T-helper 1 cell (primary cell): Measurements from ENCODE around the gene BRINP2.
A peak's percentile ranks its signal among the peaks of the same experiment; 100 is the strongest.

Source experiments
- DNase-seq, 5 donors: peaks; one replicate each; pipeline ENCODE4 v3.0.0-alpha.2; 2012 to 2020

BRINP2 gene

DNA sequence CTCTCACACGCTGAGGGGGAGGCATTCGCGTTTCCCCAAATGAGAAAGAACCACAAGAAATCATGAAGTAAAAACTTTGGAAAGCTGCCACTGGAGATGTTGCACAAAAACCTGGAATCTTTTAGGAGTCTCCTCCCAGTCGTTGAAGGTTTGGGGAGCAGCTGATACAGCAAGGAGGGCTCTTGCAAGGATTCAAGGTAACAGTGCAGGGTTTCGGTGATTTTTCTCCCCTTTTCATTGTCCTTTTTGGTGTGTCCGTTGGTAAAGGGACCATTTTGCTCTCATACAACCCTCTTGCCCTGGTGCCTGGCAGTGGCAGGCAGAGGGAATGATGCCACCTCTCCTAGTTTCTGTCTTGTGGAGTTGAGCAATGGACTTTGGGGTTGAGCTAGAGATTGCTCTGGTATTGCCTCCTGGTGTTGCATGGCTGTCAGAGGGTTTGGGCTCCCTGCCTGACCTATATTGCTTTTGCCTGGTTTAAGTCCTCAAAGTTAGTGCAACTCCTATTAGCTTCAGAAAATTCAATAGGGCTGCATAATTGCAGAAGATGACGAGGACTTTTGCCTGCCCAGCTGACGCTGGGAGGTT, 872 bp downstream of the BRINP2 start:
- no peak for DNase-seq

DNA sequence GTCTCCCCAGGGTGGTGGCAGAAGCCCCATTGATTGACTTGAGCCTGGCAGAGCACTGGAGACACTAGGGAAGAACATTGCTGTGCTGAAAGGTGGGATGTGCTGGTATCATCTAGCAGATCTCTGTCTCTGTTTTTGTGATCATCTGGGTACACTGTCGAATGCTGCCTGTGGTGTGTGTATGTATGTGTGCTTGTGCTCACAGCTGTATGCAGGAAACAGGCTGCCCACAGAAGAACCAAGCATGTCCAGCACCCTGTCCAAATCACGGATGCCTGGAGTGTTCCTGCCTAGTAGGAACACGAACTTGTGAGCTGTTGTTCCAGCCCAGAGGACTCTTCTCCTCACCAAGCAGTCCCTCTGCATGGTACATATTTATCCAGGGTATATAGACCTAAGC, 1.5 kb downstream of the BRINP2 start:
- DNase-seq, result no peak

GRCh38 chr1:177172866-177173265, 2.1 kb downstream of the BRINP2 start:
- DNase-seq, result no peak

DNA sequence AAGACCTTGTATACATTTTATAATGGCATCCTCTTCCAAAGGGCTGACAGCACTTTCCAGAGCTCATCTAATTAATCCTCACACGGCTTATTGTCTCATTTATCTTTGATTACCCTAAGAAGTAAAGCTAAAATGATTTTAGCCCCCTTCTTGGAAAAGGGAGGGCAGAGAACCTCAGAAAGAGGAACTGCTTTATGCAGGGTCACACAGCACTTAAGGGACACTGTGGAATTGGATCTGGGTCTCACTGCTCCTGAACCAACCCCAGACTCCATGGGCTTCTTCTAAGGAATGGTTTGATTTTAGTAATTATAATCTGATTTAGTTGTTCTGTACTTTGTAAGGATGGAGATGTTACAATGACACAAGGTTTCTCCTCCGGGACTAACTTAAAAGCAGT, 3.2 kb downstream of the BRINP2 start:
- DNase-seq, result no peak

GRCh38 chr1:177174921-177175634, 4.3 kb downstream of the BRINP2 start:
- no peak for DNase-seq

GRCh38 chr1:177181280-177181630, 10.5 kb downstream of the BRINP2 start:
- no peak for DNase-seq

DNA sequence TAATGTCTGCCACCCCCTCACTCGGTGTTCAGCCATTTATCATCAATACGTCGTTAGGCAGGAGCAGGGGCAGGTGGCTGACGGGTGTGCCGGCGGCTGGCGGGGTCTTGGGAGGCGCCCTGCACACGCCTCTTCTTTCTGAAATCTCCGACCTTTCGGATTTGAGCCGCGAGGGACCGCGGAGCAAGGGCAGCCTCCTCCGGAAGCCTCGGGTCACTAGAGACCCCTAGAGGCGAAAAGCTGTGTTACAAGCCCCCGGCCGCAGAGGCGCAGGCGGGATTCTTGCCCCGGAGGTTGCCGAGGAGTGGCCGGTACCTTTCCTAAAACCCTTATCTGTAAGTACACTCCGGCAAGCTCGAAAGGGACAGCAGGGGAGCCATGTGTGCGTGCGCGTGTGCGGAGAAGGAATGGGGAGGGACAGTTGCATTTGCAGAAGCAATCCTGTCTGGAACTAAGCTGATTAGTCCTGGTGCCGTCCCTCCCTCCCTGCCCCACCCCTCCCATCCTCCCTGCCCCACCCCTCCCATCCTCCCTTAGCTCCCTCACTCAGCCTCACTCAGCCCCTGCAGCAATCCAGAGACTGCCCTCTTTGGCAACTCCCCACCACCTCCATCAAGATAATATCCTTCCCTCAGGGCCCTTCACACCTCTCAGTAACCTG, 11.0 kb downstream of the BRINP2 start:
- peak in 1 of 5 donors; percentile 18 for DNase-seq

- DNase-seq, result no peak
Measured at GRCh38 chr1:177183836-177184235, 13.1 kb downstream of the BRINP2 start.

DNA sequence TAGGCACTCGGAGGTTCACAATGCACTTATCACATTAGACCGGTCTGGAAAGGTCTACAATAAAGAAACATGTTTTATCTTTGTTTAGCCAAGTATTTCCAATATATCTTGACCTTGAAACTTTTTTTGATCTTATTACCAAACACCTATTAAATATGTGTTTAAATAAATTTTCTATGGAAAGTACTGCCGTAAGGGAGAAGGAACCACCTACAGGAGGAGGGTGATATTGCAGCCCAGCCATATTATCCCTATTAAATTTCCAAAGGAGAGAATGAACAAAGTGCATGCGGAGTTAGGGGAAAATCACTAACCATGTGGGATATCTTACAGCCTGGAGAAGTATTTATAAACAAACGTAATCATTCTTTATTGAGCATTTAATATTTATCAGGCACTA, 14.5 kb downstream of the BRINP2 start:
- no peak for DNase-seq

DNA sequence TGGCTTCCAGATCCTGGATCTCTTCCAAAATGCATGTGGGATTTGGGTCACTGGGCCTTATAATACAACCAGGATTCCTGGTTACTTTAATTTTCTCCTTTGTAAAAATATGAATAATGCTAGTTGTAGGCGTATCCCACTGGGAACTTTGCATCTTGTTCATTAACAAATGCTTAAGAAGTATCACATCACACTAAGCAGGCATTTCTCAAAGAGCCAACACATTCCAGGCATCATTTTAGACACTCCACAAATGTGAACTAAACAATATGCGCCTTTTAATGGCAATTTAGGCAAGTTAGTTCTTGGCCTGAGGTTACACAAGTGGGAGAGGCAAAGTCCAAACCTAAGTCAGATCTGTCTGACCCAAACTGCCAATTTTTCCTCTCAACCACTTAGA, 15.9 kb downstream of the BRINP2 start:
- DNase-seq, result no peak

- no peak for DNase-seq
Measured at GRCh38 chr1:177190308-177190970, 19.7 kb downstream of the BRINP2 start.

- DNase-seq, result no peak
Measured at GRCh38 chr1:177198243-177198642, 27.5 kb downstream of the BRINP2 start.

DNA sequence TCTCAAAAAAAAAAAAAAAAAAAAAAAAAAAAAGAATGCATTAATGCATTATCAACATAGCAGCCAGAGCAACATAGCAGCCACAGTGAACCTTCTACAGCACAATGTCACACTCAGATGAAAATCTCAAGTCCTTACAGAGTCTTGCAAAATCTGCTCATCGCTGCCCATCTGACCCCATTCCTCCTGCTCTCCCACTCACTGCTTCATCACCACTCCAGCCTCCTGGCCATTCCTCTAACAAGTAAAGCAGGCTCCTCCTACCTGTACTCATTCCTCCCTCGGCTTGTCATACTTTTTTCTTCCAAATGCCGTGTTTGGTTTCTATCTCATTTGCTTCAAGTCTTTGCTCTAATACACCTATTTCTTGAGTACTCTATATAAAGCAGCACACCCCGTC, 29.5 kb downstream of the BRINP2 start:
- DNase-seq, result no peak

DNA sequence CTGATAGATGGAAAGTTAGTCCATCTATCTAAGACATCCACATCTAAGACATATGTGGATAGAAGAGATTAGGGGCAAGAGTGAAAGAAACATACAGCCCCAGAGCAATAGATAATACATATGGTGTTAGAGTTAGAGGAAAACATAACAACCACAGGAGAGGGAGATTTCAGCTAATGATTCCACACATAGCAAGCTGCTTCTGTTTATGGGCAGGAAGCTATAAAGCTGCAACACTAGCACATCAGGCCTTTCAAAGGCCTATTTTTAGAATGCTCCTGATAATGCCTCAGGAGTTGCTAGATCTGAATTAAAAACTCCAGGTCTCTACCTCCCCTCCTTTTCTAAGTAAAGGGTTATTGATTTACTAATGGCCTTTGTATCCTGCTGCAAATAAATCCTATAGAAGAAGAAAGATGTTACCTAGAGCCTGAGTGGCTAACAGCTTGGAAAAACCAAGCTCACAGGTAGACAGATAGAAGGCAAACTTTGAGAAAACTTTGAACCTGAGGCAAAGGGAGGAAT, 36.1 kb downstream of the BRINP2 start:
- no peak for DNase-seq

- no peak for DNase-seq
Measured at GRCh38 chr1:177208920-177209319, 38.2 kb downstream of the BRINP2 start.

GRCh38 chr1:177209357-177209756, 38.6 kb downstream of the BRINP2 start:
- DNase-seq, result no peak

DNA sequence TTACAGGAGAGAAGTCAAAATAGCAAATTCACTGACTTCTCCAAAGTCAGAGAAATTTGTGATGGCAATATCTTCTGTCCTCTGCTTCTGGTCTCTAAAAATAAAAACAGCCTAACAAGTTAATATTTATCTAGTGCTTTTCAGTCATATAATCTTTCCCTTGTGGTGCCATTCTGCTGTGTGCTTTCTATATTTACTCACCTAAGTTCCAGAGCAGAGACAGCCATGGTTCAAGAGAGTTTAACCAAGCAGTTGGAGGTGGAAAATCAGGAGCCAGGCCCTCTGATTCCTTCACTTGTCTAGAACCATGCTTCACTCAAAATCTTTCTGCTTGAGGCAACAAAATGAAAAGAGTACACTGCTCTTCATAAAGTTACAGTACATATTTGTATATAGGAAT, 39.3 kb downstream of the BRINP2 start:
- DNase-seq, result no peak

GRCh38 chr1:177211231-177211630, 40.5 kb downstream of the BRINP2 start:
- DNase-seq, result no peak

DNA sequence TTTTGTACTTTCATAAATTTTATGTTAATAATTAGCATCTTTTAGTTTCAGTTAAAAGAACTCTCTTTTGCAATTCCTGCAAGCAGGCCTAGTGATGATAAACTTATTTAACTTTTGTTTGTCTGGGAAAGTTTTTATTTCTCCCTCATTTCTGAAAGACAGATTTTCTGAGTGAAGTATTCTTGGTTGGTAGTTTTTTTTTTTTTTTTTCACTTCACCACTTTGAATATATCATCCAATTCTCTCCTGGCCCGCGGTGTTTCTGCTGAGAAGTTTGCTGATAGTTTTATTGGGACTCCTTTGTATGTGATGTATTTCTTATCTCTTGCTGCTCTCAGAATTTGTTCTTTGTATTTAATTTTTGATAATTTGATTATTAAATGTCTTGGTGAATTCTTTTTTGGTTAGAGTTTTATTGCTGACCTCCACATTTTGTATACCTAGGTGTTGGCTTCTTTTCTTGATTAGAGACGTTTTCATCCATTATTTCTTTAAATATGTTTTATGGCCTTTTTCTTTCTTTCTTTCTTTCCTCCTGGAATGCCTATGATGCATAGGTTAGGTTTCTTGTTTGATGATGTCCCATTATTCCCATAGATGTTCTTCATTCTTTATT, 45.9 kb downstream of the BRINP2 start:
- no peak for DNase-seq

- DNase-seq, result no peak
Measured at GRCh38 chr1:177219554-177220458, 49.0 kb downstream of the BRINP2 start.

- DNase-seq, result no peak
Measured at GRCh38 chr1:177223359-177223758, 52.6 kb downstream of the BRINP2 start.
